HEK293 (cell line): ENCODE measurements around the gene DNAJC17.

Experiments
- CTCF ChIA-PET: fragments of 350-600 bp; formaldehyde crosslinking; extraction: SDS; loops from one replicate; lab custom pipeline; 2021; ENCODE audit warnings: antibody characterized with exemption; lab: Yijun Ruan, JAX
- POLR2A ChIA-PET: fragments of 300-600 bp; formaldehyde crosslinking; extraction: SDS; loops from one replicate; lab custom pipeline; 2020; ENCODE audit warnings: antibody characterized with exemption, inconsistent platforms; lab: Yijun Ruan, JAX
- H3K27ac ChIP-seq: fragments of 200-500 bp; sonication (Bioruptor generic); 2 replicates; pipeline ENCODE4 v1.5.1; 2014; ENCODE audit warnings: low read depth, low read length, control low read depth, inconsistent platforms; ENCODE audit errors: extremely low read depth
- H3K36me3 ChIP-seq, 2 experiments: fragments of 200-500 bp in 1 of 2; sonication (Bioruptor generic) in 1 of 2; 1 replicate in 1 of 2; 2 replicates in 1 of 2; pipeline ENCODE4 v1.5.1; 2014 to 2017; ENCODE audit warnings: inconsistent platforms in 2 of 2, low read length in 2 of 2; ENCODE audit not compliant: control insufficient read depth in 2 of 2, insufficient read depth in 1 of 2
- H3K4me1 ChIP-seq: fragments of 200-500 bp; sonication (Bioruptor generic); 2 replicates; pipeline ENCODE4 v1.5.1; 2014; ENCODE audit warnings: mild to moderate bottlenecking, low read length, inconsistent platforms; ENCODE audit not compliant: control insufficient read depth, insufficient read depth
- H3K4me3 ChIP-seq: 2 replicates; pipeline ENCODE4 v1.5.1; 2011; ENCODE audit warnings: low read depth, mild to moderate bottlenecking, control low read depth, low read length, moderate library complexity
- H3K9me3 ChIP-seq: fragments of 200-500 bp; sonication (Bioruptor generic); 2 replicates; pipeline ENCODE4 v1.5.1; 2014; ENCODE audit warnings: low read depth, low read length, inconsistent platforms; ENCODE audit not compliant: control insufficient read depth, insufficient read depth
- BCL11B ChIP-seq: fragments of 450-650 bp; formaldehyde crosslinking; IDR thresholded peaks from 2 replicates; pipeline ENCODE4 v1.5.1; 2016; ENCODE audit warnings: low read depth, missing biosample characterization, missing genetic modification characterization
- FEZF1 ChIP-seq: fragments of 450-650 bp; formaldehyde crosslinking; IDR thresholded peaks from 2 replicates; pipeline ENCODE4 v1.5.1; 2016; ENCODE audit warnings: missing biosample characterization, missing genetic modification characterization
- GFI1B ChIP-seq: fragments of 450-650 bp; formaldehyde crosslinking; IDR thresholded peaks from 2 replicates; pipeline ENCODE4 v1.5.1; 2016; ENCODE audit warnings: missing biosample characterization, missing genetic modification characterization
- GLIS1 ChIP-seq: fragments of 450-650 bp; formaldehyde crosslinking; IDR thresholded peaks from 2 replicates; pipeline ENCODE4 v1.5.1; 2016; ENCODE audit warnings: missing biosample characterization, missing genetic modification characterization
- OSR2 ChIP-seq: fragments of 450-650 bp; formaldehyde crosslinking; IDR thresholded peaks from 2 replicates; pipeline ENCODE4 v1.5.1; 2016; ENCODE audit warnings: missing biosample characterization, missing genetic modification characterization
- RBAK ChIP-seq: fragments of 450-650 bp; formaldehyde crosslinking; IDR thresholded peaks from 2 replicates; pipeline ENCODE4 v1.5.1; 2016; ENCODE audit warnings: missing biosample characterization, missing genetic modification characterization
- YY2 ChIP-seq: fragments of 450-650 bp; formaldehyde crosslinking; IDR thresholded peaks from 2 replicates; pipeline ENCODE4 v1.5.1; 2016; ENCODE audit warnings: missing biosample characterization, missing genetic modification characterization
- ZBTB1 ChIP-seq: fragments of 450-650 bp; formaldehyde crosslinking; IDR thresholded peaks from 2 replicates; pipeline ENCODE4 v1.5.1; 2016; ENCODE audit warnings: missing biosample characterization, missing genetic modification characterization
- ZBTB17 ChIP-seq: fragments of 450-650 bp; formaldehyde crosslinking; IDR thresholded peaks from 2 replicates; pipeline ENCODE4 v1.5.1; 2016; ENCODE audit warnings: missing biosample characterization, missing genetic modification characterization
- ZBTB7A ChIP-seq: fragments of 450-650 bp; formaldehyde crosslinking; IDR thresholded peaks from 2 replicates; pipeline ENCODE4 v1.5.1; 2016; ENCODE audit warnings: low read depth, missing biosample characterization, missing genetic modification characterization
- ZBTB8A ChIP-seq: fragments of 450-650 bp; formaldehyde crosslinking; IDR thresholded peaks from 2 replicates; pipeline ENCODE4 v1.5.1; 2016; ENCODE audit warnings: missing biosample characterization, missing genetic modification characterization
- ZFP41 ChIP-seq: fragments of 450-650 bp; formaldehyde crosslinking; IDR thresholded peaks from 2 replicates; pipeline ENCODE4 v1.5.1; 2016; ENCODE audit warnings: missing biosample characterization, missing genetic modification characterization, borderline replicate concordance
- ZNF19 ChIP-seq: fragments of 450-650 bp; formaldehyde crosslinking; IDR thresholded peaks from 2 replicates; pipeline ENCODE4; 2016; ENCODE audit warnings: missing biosample characterization, missing genetic modification characterization, low read depth
- ZNF2 ChIP-seq: fragments of 450-650 bp; formaldehyde crosslinking; IDR thresholded peaks from 2 replicates; pipeline ENCODE4 v1.5.1; 2016; ENCODE audit warnings: missing biosample characterization, missing genetic modification characterization
- ZNF214 ChIP-seq: fragments of 450-650 bp; formaldehyde crosslinking; IDR thresholded peaks from 2 replicates; pipeline ENCODE4 v1.5.1; 2017; ENCODE audit warnings: missing biosample characterization, mild to moderate bottlenecking, missing genetic modification characterization, borderline replicate concordance
- ZNF335 ChIP-seq: fragments of 450-650 bp; formaldehyde crosslinking; conservative IDR thresholded peaks from 2 replicates; pipeline ENCODE4 v1.5.1; 2016; ENCODE audit warnings: missing biosample characterization, missing genetic modification characterization
- ZNF366 ChIP-seq: fragments of 450-650 bp; formaldehyde crosslinking; conservative IDR thresholded peaks from 2 replicates; pipeline ENCODE4 v1.5.1; 2016; ENCODE audit warnings: missing biosample characterization, missing genetic modification characterization
- ZNF600 ChIP-seq: fragments of 450-650 bp; formaldehyde crosslinking; IDR thresholded peaks from 2 replicates; pipeline ENCODE4 v1.5.1; 2016; ENCODE audit warnings: missing biosample characterization, missing genetic modification characterization
- ZNF610 ChIP-seq: fragments of 450-650 bp; formaldehyde crosslinking; IDR thresholded peaks from 2 replicates; pipeline ENCODE4 v1.5.1; 2016; ENCODE audit warnings: missing biosample characterization, missing genetic modification characterization, borderline replicate concordance
- ZNF629 ChIP-seq: fragments of 450-650 bp; formaldehyde crosslinking; IDR thresholded peaks from 2 replicates; pipeline ENCODE4 v1.5.1; 2017; ENCODE audit warnings: missing biosample characterization, missing genetic modification characterization
- ZNF660 ChIP-seq: fragments of 450-650 bp; IDR thresholded peaks from 2 replicates; pipeline ENCODE4 v1.5.1; 2018; ENCODE audit warnings: missing biosample characterization, mild to moderate bottlenecking, missing genetic modification characterization
- ZNF747 ChIP-seq: fragments of 450-650 bp; formaldehyde crosslinking; IDR thresholded peaks from 2 replicates; pipeline ENCODE4 v1.5.1; 2016; ENCODE audit warnings: missing biosample characterization, missing genetic modification characterization
- ZNF843 ChIP-seq: fragments of 450-650 bp; formaldehyde crosslinking; IDR thresholded peaks from 2 replicates; pipeline ENCODE4 v1.5.1; 2016; ENCODE audit warnings: missing biosample characterization, missing genetic modification characterization
- TF ChIP-seq, protein P1 (sequence below): fragments of 450-650 bp; formaldehyde crosslinking; IDR thresholded peaks from 2 replicates; pipeline ENCODE4 v1.5.1; 2017; ENCODE audit warnings: missing biosample characterization, missing genetic modification characterization
- TF ChIP-seq, protein P2 (sequence below): fragments of 450-650 bp; formaldehyde crosslinking; IDR thresholded peaks from 2 replicates; pipeline ENCODE4 v1.5.1; 2016; ENCODE audit warnings: missing biosample characterization, missing genetic modification characterization
- TF ChIP-seq, protein P3 (sequence below): fragments of 450-650 bp; formaldehyde crosslinking; IDR thresholded peaks from 2 replicates; pipeline ENCODE4 v1.5.1; 2016; ENCODE audit warnings: missing biosample characterization, missing genetic modification characterization

The DNAJC17 gene

DNA sequence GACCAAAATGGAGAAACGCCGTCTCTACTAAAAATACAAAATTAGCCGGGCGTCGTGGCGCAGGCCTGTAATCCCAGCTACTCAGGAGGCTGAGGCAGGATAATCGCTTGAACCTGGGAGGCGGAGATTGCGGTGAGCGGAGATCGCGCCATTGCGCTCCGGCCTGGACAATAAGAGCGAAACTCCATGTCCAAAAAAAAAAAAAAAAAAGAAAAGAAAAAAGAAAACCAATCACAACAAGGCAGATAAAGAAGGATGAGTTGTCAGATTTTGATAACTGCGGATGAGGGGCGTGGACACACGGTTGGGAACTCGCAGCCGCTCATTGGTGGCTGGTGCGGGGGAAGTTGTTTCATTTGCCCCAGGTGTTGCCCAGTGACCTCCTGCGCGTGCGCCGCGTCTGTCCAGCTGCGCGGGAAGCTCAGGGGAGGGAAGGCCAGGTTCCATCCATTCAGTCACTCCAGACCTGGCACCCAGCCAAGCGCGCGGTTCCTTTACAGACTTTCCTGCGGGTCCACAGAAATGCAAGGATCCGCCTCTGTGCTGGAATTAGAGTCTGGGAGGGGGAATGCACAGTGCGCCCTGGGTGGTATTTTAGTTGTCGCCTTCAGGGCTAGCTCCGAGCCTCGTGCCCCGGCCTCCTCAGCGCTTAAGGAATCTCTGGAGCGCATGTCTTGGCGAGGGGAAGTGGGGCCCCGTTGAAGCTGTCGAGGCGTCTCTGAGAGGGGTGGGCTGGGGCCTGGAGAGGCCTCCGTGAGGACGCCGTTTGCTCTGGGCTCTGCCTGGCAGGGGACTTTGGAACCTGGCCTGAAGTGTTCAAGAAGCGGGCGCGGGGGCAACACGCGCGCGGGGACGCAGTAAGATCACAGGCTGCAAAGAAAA lies 44.1 kb downstream of the DNAJC17 start (continued):
- TF ChIP-seq ZNF366 (peak; percentile 91), RBAK (tag by site-specific recombination) (no peak), ZNF214 (tag by site-specific recombination) (peak; percentile 30; the same call in 1 of the 2 replicates), ZNF19 (tag by site-specific recombination) (no peak), ZNF2 (tag by site-specific recombination) (no peak), ZNF610 (tag by site-specific recombination) (0 out of 2 replicates have a peak, but pooled peaks have one; percentile 15), ZBTB1 (tag by site-specific recombination) (no peak), GFI1B (tag by site-specific recombination) (no peak), ZNF843 (tag by site-specific recombination) (no peak)
- TF ChIP-seq, protein P1, sequence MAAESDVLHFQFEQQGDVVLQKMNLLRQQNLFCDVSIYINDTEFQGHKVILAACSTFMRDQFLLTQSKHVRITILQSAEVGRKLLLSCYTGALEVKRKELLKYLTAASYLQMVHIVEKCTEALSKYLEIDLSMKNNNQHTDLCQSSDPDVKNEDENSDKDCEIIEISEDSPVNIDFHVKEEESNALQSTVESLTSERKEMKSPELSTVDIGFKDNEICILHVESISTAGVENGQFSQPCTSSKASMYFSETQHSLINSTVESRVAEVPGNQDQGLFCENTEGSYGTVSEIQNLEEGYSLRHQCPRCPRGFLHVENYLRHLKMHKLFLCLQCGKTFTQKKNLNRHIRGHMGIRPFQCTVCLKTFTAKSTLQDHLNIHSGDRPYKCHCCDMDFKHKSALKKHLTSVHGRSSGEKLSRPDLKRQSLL (tag by site-specific recombination) = no peak

DNA sequence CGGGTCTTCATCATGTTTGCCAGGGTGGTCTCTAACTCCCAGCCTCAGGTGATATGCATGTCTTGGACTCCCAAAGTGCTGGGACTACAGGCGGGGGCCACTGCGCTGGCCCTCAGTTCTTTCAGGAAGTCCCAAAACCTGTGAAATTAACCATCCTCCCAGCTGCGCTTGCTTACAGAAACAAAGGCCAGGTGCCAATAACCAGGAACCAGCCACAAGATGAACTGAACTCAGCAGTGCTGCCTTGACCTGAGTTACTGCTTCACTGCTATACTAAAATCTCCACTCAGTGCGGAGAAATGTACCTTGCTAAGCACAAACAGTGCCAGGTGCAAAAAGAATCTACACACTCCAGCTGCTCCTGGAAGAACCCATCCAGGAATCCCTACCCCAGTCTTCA lies 47.3 kb downstream of the DNAJC17 start:
- TF ChIP-seq BCL11B (tag by site-specific recombination) = no peak
- Histone ChIP-seq H3K27ac (no peak overlapping the region), H3K36me3 (no peaks in the 10 kb centered on the region), H3K4me1 (peaks cover 3% of the 10 kb centered on the region; the same call in 1 of the 2 replicates), H3K4me3 (no peak overlapping the region), H3K9me3 (no peaks in the 10 kb centered on the region)
- POLR2A ChIA-PET = no interaction called here
- CTCF ChIA-PET = no interaction called here

DNA sequence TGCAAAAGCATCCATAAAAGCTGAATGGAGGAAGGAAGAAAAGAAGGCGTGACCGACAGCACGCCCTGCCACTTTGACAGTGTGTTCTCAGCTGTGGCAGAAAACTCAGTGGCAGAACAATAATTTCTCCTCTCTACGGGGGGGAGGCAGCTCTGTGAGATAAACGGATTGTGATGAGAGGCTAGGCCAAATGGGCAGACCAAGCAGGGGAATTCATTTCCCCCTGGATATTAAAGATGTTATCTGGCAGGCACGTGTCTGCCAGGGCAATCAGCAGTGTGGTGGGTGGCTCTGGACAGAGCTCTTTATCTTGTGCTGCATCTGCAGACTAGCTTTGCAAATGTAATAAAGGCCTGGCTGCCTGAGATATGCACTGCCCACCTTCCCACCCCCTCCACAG lies 50.3 kb downstream of the DNAJC17 start:
- Histone ChIP-seq H3K9me3 (no peaks in the 10 kb centered on the region), H3K36me3 (peaks cover 0 to 9% of the 10 kb centered on the region in 2 experiments; a peak in 2 of 3 replicates), H3K27ac (no peak overlapping the region; the same call in 1 of the 2 replicates), H3K4me3 (no peak overlapping the region), H3K4me1 (no peaks in the 10 kb centered on the region)
- ChIA-PET CTCF (interaction anchor here (0.6 kb wide), 1 partner anchor 119 kb away, joined by 4 read pairs; no protein-coding TSS in a partner anchor), POLR2A (interaction anchor here (1.2 kb wide), 1 partner anchor 62 kb away, joined by 3 read pairs; the partner anchor contains the start of gene RAD51)
- TF ChIP-seq FEZF1 (tag by site-specific recombination) (peak; percentile 77), ZNF660 (tag by site-specific recombination) (no peak), ZBTB8A (tag by site-specific recombination) (peak; percentile 25; the same call in 1 of the 2 replicates), ZNF629 (tag by site-specific recombination) (no peak), ZNF2 (tag by site-specific recombination) (no peak), ZNF600 (tag by site-specific recombination) (peak; percentile 76), ZNF747 (no peak), YY2 (tag by site-specific recombination) (no peak), ZFP41 (no peak), ZNF335 (tag by site-specific recombination) (no peak), ZBTB17 (tag by site-specific recombination) (0 out of 2 replicates have a peak, but pooled peaks have one; percentile 65), GLIS1 (tag by site-specific recombination) (peak; percentile 91), ZBTB7A (tag by site-specific recombination) (no peak), OSR2 (peak; percentile 81)
- TF ChIP-seq, protein P2, sequence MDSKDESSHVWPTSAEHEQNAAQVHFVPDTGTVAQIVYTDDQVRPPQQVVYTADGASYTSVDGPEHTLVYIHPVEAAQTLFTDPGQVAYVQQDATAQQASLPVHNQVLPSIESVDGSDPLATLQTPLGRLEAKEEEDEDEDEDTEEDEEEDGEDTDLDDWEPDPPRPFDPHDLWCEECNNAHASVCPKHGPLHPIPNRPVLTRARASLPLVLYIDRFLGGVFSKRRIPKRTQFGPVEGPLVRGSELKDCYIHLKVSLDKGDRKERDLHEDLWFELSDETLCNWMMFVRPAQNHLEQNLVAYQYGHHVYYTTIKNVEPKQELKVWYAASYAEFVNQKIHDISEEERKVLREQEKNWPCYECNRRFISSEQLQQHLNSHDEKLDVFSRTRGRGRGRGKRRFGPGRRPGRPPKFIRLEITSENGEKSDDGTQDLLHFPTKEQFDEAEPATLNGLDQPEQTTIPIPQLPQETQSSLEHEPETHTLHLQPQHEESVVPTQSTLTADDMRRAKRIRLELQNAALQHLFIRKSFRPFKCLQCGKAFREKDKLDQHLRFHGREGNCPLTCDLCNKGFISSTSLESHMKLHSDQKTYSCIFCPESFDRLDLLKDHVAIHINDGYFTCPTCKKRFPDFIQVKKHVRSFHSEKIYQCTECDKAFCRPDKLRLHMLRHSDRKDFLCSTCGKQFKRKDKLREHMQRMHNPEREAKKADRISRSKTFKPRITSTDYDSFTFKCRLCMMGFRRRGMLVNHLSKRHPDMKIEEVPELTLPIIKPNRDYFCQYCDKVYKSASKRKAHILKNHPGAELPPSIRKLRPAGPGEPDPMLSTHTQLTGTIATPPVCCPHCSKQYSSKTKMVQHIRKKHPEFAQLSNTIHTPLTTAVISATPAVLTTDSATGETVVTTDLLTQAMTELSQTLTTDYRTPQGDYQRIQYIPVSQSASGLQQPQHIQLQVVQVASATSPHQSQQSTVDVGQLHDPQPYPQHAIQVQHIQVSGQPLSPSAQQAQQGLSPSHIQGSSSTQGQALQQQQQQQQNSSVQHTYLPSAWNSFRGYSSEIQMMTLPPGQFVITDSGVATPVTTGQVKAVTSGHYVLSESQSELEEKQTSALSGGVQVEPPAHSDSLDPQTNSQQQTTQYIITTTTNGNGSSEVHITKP (tag by site-specific recombination) = peak; percentile 84
- TF ChIP-seq, protein P3, sequence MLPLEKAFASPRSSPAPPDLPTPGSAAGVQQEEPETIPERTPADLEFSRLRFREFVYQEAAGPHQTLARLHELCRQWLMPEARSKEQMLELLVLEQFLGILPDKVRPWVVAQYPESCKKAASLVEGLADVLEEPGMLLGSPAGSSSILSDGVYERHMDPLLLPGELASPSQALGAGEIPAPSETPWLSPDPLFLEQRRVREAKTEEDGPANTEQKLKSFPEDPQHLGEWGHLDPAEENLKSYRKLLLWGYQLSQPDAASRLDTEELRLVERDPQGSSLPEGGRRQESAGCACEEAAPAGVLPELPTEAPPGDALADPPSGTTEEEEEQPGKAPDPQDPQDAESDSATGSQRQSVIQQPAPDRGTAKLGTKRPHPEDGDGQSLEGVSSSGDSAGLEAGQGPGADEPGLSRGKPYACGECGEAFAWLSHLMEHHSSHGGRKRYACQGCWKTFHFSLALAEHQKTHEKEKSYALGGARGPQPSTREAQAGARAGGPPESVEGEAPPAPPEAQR (tag by site-specific recombination) = no peak
